K562 (cell line): ENCODE measurements around the gene PDE4D. TPM values are rescaled to one million over a fixed set of nuclear protein-coding genes. Genes with fewer than 3 reads are reported as not detected.

Experiments used
- ATAC-seq: fragments of 200-7000 bp; cut with Tn5 transposase; 3 replicates; pipeline ENCODE4 v1.9.1; 2020; ENCODE audit warnings: moderate library complexity
- BruUV-seq: library from RNA; stranded (reverse); fragments of 400-500 nt; replicated peaks from 2 replicates; lab custom pipeline; 2021; lab: Mats Ljungman, UMichigan
- CTCF ChIA-PET: fragments of 300-600 bp; formaldehyde crosslinking; extraction: SDS; loops from one replicate; lab custom pipeline; 2021; ENCODE audit warnings: low intra/inter-chr PET ratio; lab: Yijun Ruan, JAX
- POLR2A ChIA-PET: fragments of 300-600, 350-650 bp; sonication (Branson Sonifier 250); formaldehyde crosslinking; extraction: SDS; loops from one replicate; lab custom pipeline; 2021; ENCODE audit warnings: antibody characterized with exemption, inconsistent platforms; lab: Yijun Ruan, JAX
- DNase-seq, 4 experiments: peaks; one replicate each; pipeline versions ENCODE4 v3.0.0 to v3.0.0-alpha.2; 2011 to 2018; ENCODE audit warnings: low spot score in 3 of 4, mixed read lengths in 3 of 4; ENCODE audit errors: extremely low read depth in 1 of 4
- FAIRE-seq: peaks from 2 replicates; lab custom pipeline; 2011; peaks lifted over from hg19 to GRCh38; lab: Jason Lieb, UNC
- H2AFZ ChIP-seq: 2 replicates; pipeline ENCODE4 v1.6.0; 2011; ENCODE audit warnings: low read depth, low read length, control low read depth, inconsistent platforms
- H3K27ac ChIP-seq: fragments of 200-600 bp; 3 replicates; pipeline ENCODE4 v1.8.0; 2011; ENCODE audit warnings: low read depth, mild to moderate bottlenecking, control low read depth, inconsistent platforms, low read length, moderate library complexity, mixed read lengths; ENCODE audit errors: extremely low read depth
- H3K27me3 ChIP-seq, 2 experiments: fragments of 300-600 bp in 1 of 2; 2 replicates in 1 of 2; 3 replicates in 1 of 2; pipeline versions ENCODE4 v1.6.0 to v1.8.0; 2011; ENCODE audit warnings: inconsistent platforms in 2 of 2, low read length in 2 of 2, mild to moderate bottlenecking in 1 of 2, mixed read lengths in 1 of 2, moderate library complexity in 1 of 2; ENCODE audit not compliant: control insufficient read depth in 2 of 2, insufficient read depth in 2 of 2
- H3K36me3 ChIP-seq: fragments of 300-600 bp; 3 replicates; pipeline ENCODE4 v1.8.0; 2011; ENCODE audit warnings: mild to moderate bottlenecking, low read length, inconsistent platforms; ENCODE audit not compliant: control insufficient read depth, insufficient read depth
- H3K4me1 ChIP-seq, 2 experiments: fragments of 200-600 bp in 1 of 2; replicated peaks in 1 of 2; 2 replicates in 1 of 2; 3 replicates in 1 of 2; pipeline versions ENCODE4 v1.5.1 to v1.8.0; 2011; ENCODE audit warnings: inconsistent platforms in 2 of 2, low read length in 2 of 2, mild to moderate bottlenecking in 1 of 2, mixed read lengths in 1 of 2, moderate library complexity in 1 of 2; ENCODE audit not compliant: control insufficient read depth in 2 of 2, insufficient read depth in 2 of 2
- H3K4me2 ChIP-seq: 2 replicates; pipeline ENCODE4 v1.6.1; 2011; ENCODE audit warnings: low read length, control low read depth, inconsistent platforms, mixed read lengths; ENCODE audit not compliant: insufficient read depth
- H3K4me3 ChIP-seq: fragments of 200-600 bp; sonication (generic), shearing (Covaris generic); 2 replicates; pipeline ENCODE4 v1.5.1; 2016; ENCODE audit warnings: control low read depth, inconsistent platforms
- H3K79me2 ChIP-seq: fragments of 200-600 bp; 3 replicates; pipeline ENCODE4 v1.8.0; 2011; ENCODE audit warnings: low read length, inconsistent platforms; ENCODE audit not compliant: control insufficient read depth, insufficient read depth
- H3K9ac ChIP-seq, 2 experiments: 2 replicates each; pipeline versions ENCODE4 v1.6.0 to v1.6.1; 2011; ENCODE audit warnings: low read depth in 2 of 2, low read length in 2 of 2, control low read depth in 1 of 2, inconsistent platforms in 1 of 2, mild to moderate bottlenecking in 1 of 2, mixed read lengths in 1 of 2; ENCODE audit not compliant: insufficient read depth in 1 of 2
- H3K9me1 ChIP-seq: one replicate; pipeline ENCODE4 v1.6.0; 2011; ENCODE audit warnings: inconsistent platforms, mild to moderate bottlenecking, low read length, moderate library complexity; ENCODE audit not compliant: control insufficient read depth, insufficient read depth
- H3K9me3 ChIP-seq: replicated peaks from 2 replicates; pipeline ENCODE4 v1.5.1; 2011; ENCODE audit warnings: low read depth, low read length, inconsistent platforms; ENCODE audit not compliant: control insufficient read depth, insufficient read depth
- H4K20me1 ChIP-seq: replicated peaks from 2 replicates; pipeline ENCODE4 v1.6.1; 2011; ENCODE audit warnings: low read length, inconsistent platforms, mixed read lengths; ENCODE audit not compliant: control insufficient read depth, insufficient read depth
- CEBPB ChIP-seq: fragments of 450-650 bp; IDR thresholded peaks from 2 replicates; pipeline ENCODE4 v1.6.1; 2016; ENCODE audit warnings: missing genetic modification characterization, missing compliant biosample characterization
- E2F3 ChIP-seq: fragments of 250-450 bp; sonication (Bioruptor Pico); IDR thresholded peaks from 2 replicates; pipeline ENCODE4 v1.4.0; 2020; ENCODE audit warnings: mild to moderate bottlenecking
- FOXJ2 ChIP-seq: fragments of 200-800 bp; sonication (Bioruptor generic); IDR thresholded peaks from 2 replicates; pipeline ENCODE4 v1.6.1; 2016; ENCODE audit warnings: missing genetic modification characterization, missing compliant biosample characterization
- NR2C2 ChIP-seq, 2 experiments: fragments of 200-800 bp in 1 of 2; sonication (Bioruptor generic) in 1 of 2; sonication (generic) in 1 of 2; formaldehyde crosslinking in 1 of 2; IDR thresholded peaks; 2 replicates each; pipeline versions ENCODE4 v1.6.1 to v1.8.0; 2016 to 2022; ENCODE audit warnings: mild to moderate bottlenecking in 1 of 2, missing compliant biosample characterization in 1 of 2, missing genetic modification characterization in 1 of 2, missing genetic modification reagents in 1 of 2
- RBM14 ChIP-seq: fragments of 200-400 bp; formaldehyde crosslinking; IDR thresholded peaks from 2 replicates; pipeline ENCODE4 v1.6.1; 2018; ENCODE audit warnings: low read depth, mild to moderate bottlenecking, low read length, moderate library complexity, borderline replicate concordance; ENCODE audit not compliant: insufficient read depth
- SAP30 ChIP-seq: fragments of 200-600 bp; sonication (generic); IDR thresholded peaks from 2 replicates; pipeline ENCODE4 v1.6.1; 2012; ENCODE audit warnings: borderline replicate concordance, low read depth, mild to moderate bottlenecking, moderate library complexity, low read length, control low read depth, inconsistent platforms; ENCODE audit not compliant: insufficient read depth, poor library complexity, severe bottlenecking
- TBL1XR1 ChIP-seq, 2 experiments: IDR thresholded peaks; 2 replicates each; pipeline ENCODE4 v1.6.1; 2012; ENCODE audit warnings: improper control_type of control experiment in 2 of 2, low read length in 2 of 2, mild to moderate bottlenecking in 1 of 2
- TCF7 ChIP-seq: sonication (generic); IDR thresholded peaks from 2 replicates; pipeline ENCODE4 v1.6.1; 2016; ENCODE audit warnings: antibody characterized with exemption, borderline replicate concordance
- ZNF165 ChIP-seq: fragments of 250-450 bp; sonication (Bioruptor Pico); IDR thresholded peaks from 2 replicates; pipeline ENCODE4 v1.4.0; 2020; ENCODE audit warnings: borderline replicate concordance
- WGBS: fragments of 100-300 bp; shearing (Covaris generic); methylation state at CpG from one replicate; pipeline ENCODE4 v1.1.6; 2016; ENCODE audit warnings: low coverage, mixed read lengths; ENCODE audit not compliant: insufficient coverage; ENCODE audit errors: missing lambda C conversion rate; 5-methylcytosine and 5-hydroxymethylcytosine counted together
- in situ Hi-C: fragments of 300-500 bp; cut with MboI; formaldehyde crosslinking; loops from 4 replicates; pipeline ENCODE4 v1.15.0; 2018; ENCODE audit warnings: inconsistent platforms, mixed read lengths
- intact Hi-C: fragments of 100-400 bp; cut with micrococcal nuclease; formaldehyde crosslinking; loops from 2 replicates; pipeline ENCODE4 v1.14.2; 2022
- polyA plus RNA-seq, 8 experiments: library from polyadenylated mRNA; depleted of rRNA in 4 of 8; stranded (reverse) in 5 of 8; unstranded in 3 of 8; fragments of >200 nt; fragmentation: Nextera tagmentation in 2 of 8; fragmentation: Illumina TruSeq in 1 of 8; extraction: Ambion mirVana in 2 of 8; extraction: Trizol in 1 of 8; gene quantifications; 2 replicates each; pipeline versions ENCODE4 v1.2.1 to v1.2.3, GENCODE V29; 2011 to 2014; ENCODE audit warnings: inconsistent platforms in 1 of 8, missing spikeins in 1 of 8
- total RNA-seq, 7 experiments: library from RNA; depleted of rRNA in 6 of 7; stranded (reverse); fragments of >200 nt in 6 of 7; fragmentation: Illumina TruSeq in 2 of 7; extraction: Trizol in 2 of 7; gene quantifications; 2 replicates each; pipeline versions ENCODE4 v1.2.1 to v1.2.3, GENCODE V29; 2011 to 2021; ENCODE audit warnings: low replicate concordance in 1 of 7
- TF ChIP-seq, protein P1 (sequence below): fragments of 250-450 bp; sonication (Bioruptor Pico); IDR thresholded peaks from 2 replicates; pipeline ENCODE4 v1.9.0; 2021; ENCODE audit warnings: mild to moderate bottlenecking, inconsistent platforms

PDE4D gene
- total and polyA plus RNA-seq, 9 of the 15 experiments (the other 6 are each of a cell fraction or from before 2014, with no cell fraction given), result 0.04 to 0.46 (median 0.13) TPM

DNA sequence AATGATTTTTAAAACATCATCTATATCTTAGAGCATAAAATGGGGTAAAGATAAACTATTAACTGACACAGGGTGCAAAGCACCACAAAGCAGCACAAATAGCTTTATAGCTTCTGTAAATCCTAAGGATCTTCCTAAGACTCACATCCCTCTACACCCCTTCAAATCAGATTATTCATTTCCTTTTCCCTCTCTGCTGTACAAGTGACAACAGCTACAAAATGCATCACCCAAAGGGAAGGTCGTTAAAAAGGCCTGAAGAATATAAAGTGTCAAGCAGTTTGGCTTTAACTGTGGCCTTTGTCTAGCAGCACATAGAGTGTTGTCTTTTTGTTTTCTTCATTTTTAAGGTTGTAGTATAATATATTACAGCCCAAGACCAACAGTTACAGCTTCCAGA is 422.1 kb downstream of the PDE4D start:
- intact Hi-C loops (no loop called here), in situ Hi-C loops (no loop called here)
- Histone ChIP-seq H3K4me3 (no peak overlapping the region), H2AFZ (no peak overlapping the region), H3K27ac (no peak overlapping the region), H3K27me3 (no peaks in the 10 kb centered on the region), H3K4me2 (no peak overlapping the region), H3K9me1 (no peaks in the 10 kb centered on the region), H3K36me3 (no peaks in the 10 kb centered on the region), H3K9me3 (no peaks in the 10 kb centered on the region; the same call in 1 of the 2 replicates), H3K9ac (no peak overlapping the region), H4K20me1 (no peaks in the 10 kb centered on the region), H3K79me2 (no peaks in the 10 kb centered on the region), H3K4me1 (no peaks in the 10 kb centered on the region)
- ChIA-PET POLR2A (no interaction called here), CTCF (no interaction called here)
- no peak for ATAC-seq
- DNase-seq, result no peak
- no peak for FAIRE-seq
- WGBS, result 0% methylated on average over 1 of the region's 1 CpG
- TF ChIP-seq FOXJ2 (tag) (no peak), TCF7 (no peak), RBM14 (no peak), TBL1XR1 (IDR thresholded peaks at IDR 0.05; ENCODE audit: low read length in 2 of 2) (no peak), SAP30 (no peak), NR2C2 (CRISPR knock-in tag; IDR thresholded peaks at IDR 0.05) (no peak), NR2C2 (tag; IDR thresholded peaks at IDR 0.05) (no peak), ZNF165 (no peak), E2F3 (CRISPR knock-in tag) (no peak), CEBPB (tag) (no peak)
- TF ChIP-seq, protein P1, sequence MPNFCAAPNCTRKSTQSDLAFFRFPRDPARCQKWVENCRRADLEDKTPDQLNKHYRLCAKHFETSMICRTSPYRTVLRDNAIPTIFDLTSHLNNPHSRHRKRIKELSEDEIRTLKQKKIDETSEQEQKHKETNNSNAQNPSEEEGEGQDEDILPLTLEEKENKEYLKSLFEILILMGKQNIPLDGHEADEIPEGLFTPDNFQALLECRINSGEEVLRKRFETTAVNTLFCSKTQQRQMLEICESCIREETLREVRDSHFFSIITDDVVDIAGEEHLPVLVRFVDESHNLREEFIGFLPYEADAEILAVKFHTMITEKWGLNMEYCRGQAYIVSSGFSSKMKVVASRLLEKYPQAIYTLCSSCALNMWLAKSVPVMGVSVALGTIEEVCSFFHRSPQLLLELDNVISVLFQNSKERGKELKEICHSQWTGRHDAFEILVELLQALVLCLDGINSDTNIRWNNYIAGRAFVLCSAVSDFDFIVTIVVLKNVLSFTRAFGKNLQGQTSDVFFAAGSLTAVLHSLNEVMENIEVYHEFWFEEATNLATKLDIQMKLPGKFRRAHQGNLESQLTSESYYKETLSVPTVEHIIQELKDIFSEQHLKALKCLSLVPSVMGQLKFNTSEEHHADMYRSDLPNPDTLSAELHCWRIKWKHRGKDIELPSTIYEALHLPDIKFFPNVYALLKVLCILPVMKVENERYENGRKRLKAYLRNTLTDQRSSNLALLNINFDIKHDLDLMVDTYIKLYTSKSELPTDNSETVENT (CRISPR knock-in tag), result no peak
- no TSS peak for BruUV-seq
